AG09319 (cell line): ENCODE results near the gene OSR1.

ENCODE experiments used
- DNase-seq: peaks from one replicate; pipeline ENCODE4 v3.0.0-alpha.2; 2010; ENCODE audit warnings: low read depth; ENCODE audit errors: extremely low read depth
- TF ChIP-seq, protein P1 (sequence below): IDR thresholded peaks from 2 replicates; pipeline ENCODE4 v1.5.1; 2011; ENCODE audit warnings: low read depth, mild to moderate bottlenecking, inconsistent platforms, low read length, moderate library complexity

OSR1 gene

GRCh38 chr2:19357402-19358241 lies 801 bp downstream of the OSR1 start:
- TF ChIP-seq, protein P1, sequence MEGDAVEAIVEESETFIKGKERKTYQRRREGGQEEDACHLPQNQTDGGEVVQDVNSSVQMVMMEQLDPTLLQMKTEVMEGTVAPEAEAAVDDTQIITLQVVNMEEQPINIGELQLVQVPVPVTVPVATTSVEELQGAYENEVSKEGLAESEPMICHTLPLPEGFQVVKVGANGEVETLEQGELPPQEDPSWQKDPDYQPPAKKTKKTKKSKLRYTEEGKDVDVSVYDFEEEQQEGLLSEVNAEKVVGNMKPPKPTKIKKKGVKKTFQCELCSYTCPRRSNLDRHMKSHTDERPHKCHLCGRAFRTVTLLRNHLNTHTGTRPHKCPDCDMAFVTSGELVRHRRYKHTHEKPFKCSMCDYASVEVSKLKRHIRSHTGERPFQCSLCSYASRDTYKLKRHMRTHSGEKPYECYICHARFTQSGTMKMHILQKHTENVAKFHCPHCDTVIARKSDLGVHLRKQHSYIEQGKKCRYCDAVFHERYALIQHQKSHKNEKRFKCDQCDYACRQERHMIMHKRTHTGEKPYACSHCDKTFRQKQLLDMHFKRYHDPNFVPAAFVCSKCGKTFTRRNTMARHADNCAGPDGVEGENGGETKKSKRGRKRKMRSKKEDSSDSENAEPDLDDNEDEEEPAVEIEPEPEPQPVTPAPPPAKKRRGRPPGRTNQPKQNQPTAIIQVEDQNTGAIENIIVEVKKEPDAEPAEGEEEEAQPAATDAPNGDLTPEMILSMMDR, result no peak
- no peak for DNase-seq

GRCh38 chr2:19356545-19357401 lies 1.6 kb downstream of the OSR1 start:
- TF ChIP-seq, protein P1, result no peak
- DNase-seq, result no peak

- TF ChIP-seq, protein P1, result no peak
- no peak for DNase-seq
Observed at GRCh38 chr2:19355931-19356544, 2.4 kb downstream of the OSR1 start.

DNA sequence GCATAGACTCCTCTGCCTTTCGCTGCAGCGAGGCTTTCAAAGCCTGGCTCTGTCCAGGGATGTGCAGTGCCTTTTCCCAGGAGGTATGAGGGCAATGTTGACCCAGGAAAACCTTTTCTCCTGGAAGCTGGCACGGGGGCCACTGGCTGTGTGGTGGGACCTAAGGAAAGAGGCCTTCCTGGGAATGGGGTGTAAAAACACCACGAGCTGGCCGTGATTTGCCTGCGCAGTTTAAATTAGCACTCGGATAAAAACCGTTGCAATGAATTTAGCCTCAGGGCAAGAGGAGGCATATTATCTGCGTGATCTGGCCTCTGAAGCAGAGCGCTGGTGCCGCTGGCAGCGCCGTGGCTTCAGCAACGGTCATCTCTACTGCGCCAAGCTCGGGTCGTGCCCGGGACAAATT lies 3.0 kb downstream of the OSR1 start:
- TF ChIP-seq, protein P1, result no peak
- no peak for DNase-seq

DNA sequence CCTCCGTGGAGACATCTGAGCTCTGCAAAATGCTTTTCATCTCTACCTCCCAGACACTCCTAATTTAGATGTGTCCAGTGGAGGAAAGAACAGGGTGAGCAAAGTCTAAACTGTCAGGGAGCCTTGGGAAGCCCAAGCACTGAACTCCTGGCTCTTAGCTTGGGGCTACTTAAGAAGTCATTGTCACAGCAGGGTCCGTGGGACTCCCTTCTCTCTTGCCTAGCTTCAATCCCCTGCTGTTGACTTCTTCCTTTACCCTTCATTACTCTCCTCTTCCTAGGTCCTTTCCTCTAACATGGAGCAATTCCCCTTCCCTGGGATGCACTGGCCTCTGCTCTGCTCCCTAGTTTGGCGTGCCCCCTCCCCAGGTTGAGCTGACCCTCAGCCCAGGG lies 3.4 kb downstream of the OSR1 start:
- DNase-seq, result no peak
- TF ChIP-seq, protein P1, result no peak

- DNase-seq, result no peak
- TF ChIP-seq, protein P1, result no peak
Observed at GRCh38 chr2:19353721-19354050, 4.7 kb downstream of the OSR1 start.
